ENCODE data around the gene LECT2. TPM values are rescaled to one million over a fixed set of nuclear protein-coding genes. Genes with fewer than 3 reads are reported as not detected.

The LECT2 gene
- total RNA-seq, 3 donors from 2014 or later, result not detected

- intact Hi-C loops (cut with DNase I, micrococcal nuclease), result no loop called here
These were observed 19.3 kb upstream of the LECT2 start for GRCh38 chr5:135974021-135974600.

GRCh38 chr5:135973323-135974020 is 18.7 kb upstream of the LECT2 start:
- ATAC-seq (peak; percentile 67), DNase-seq (no peak)
- intact Hi-C loops (cut with DNase I, micrococcal nuclease), result no loop called here
- Histone ChIP-seq H3K9me3 (no peaks in the 10 kb centered on the region), H3K36me3 (ENCODE audit: low read depth) (no peaks in the 10 kb centered on the region), H3K4me1 (ENCODE audit: low read depth) (no peaks in the 10 kb centered on the region), H3K4me3 (no peak overlapping the region)
- no peak for TF ChIP-seq CTCF (IDR thresholded peaks at IDR 0.05)

More at GRCh38 chr5:135974021-135974600, 19.3 kb upstream of the LECT2 start:
- Histone ChIP-seq H3K9me3 (no peaks in the 10 kb centered on the region), H3K4me1 (ENCODE audit: low read depth) (no peaks in the 10 kb centered on the region), H3K4me3 (no peak overlapping the region), H3K36me3 (ENCODE audit: low read depth) (no peaks in the 10 kb centered on the region)
- no peak for TF ChIP-seq CTCF (IDR thresholded peaks at IDR 0.05)
- ATAC-seq (no peak), DNase-seq (no peak)

GRCh38 chr5:135971701-135972100 is 16.9 kb upstream of the LECT2 start:
- ATAC-seq, result no peak
- intact Hi-C loops (cut with DNase I, micrococcal nuclease), result no loop called here
- no peaks in the 10 kb centered on the region for H3K9me3 ChIP-seq
- no peaks in the 10 kb centered on the region for H3K36me3 ChIP-seq (ENCODE audit: low read depth)
- H3K4me1 ChIP-seq (ENCODE audit: low read depth), result no peaks in the 10 kb centered on the region
- no peak for DNase-seq
- no peak for TF ChIP-seq CTCF (IDR thresholded peaks at IDR 0.05)
- H3K4me3 ChIP-seq, result no peak overlapping the region

GRCh38 chr5:135966790-135967189 is 12.0 kb upstream of the LECT2 start:
- no peaks in the 10 kb centered on the region for H3K4me1 ChIP-seq (ENCODE audit: low read depth)
- intact Hi-C loops (cut with DNase I, micrococcal nuclease), result no loop called here
- TF ChIP-seq CTCF (IDR thresholded peaks at IDR 0.05), result no peak
- no peak for ATAC-seq
- no peak for DNase-seq
- H3K36me3 ChIP-seq (ENCODE audit: low read depth), result no peaks in the 10 kb centered on the region
- H3K9me3 ChIP-seq, result no peaks in the 10 kb centered on the region
- H3K4me3 ChIP-seq, result no peak overlapping the region

- no peak overlapping the region for H3K4me3 ChIP-seq
- no peaks in the 10 kb centered on the region for H3K4me1 ChIP-seq (ENCODE audit: low read depth)
- H3K36me3 ChIP-seq (ENCODE audit: low read depth), result no peaks in the 10 kb centered on the region
- no peak for TF ChIP-seq CTCF (IDR thresholded peaks at IDR 0.05)
- intact Hi-C loops (cut with DNase I, micrococcal nuclease), result no loop called here
- H3K9me3 ChIP-seq, result no peaks in the 10 kb centered on the region
- DNase-seq, result no peak
- no peak for ATAC-seq
These were observed 11.4 kb upstream of the LECT2 start for GRCh38 chr5:135966165-135966564.
